HG03025 (cell line): ENCODE results near the gene TOMM22.
A peak's percentile ranks its signal among the peaks of the same experiment; 100 is the strongest.

ENCODE experiments used
- ATAC-seq: cut with Tn5 transposase; IDR thresholded peaks from one replicate; pipeline ENCODE4 v1.9.1; 2021; ENCODE audit warnings: mild to moderate bottlenecking, moderate library complexity; ENCODE audit not compliant: unreplicated experiment, low FRiP score

TOMM22 gene

GRCh38 chr22:38694940-38695339, 13.2 kb downstream of the TOMM22 start:
- no peak for ATAC-seq

GRCh38 chr22:38696606-38697424, 15.1 kb downstream of the TOMM22 start:
- ATAC-seq = no peak

- no peak for ATAC-seq
These were observed 15.8 kb downstream of the TOMM22 start for GRCh38 chr22:38697425-38698089.

GRCh38 chr22:38698407-38699094, 16.8 kb downstream of the TOMM22 start:
- ATAC-seq = no peak

GRCh38 chr22:38699143-38699542, 17.4 kb downstream of the TOMM22 start:
- ATAC-seq = no peak

GRCh38 chr22:38699784-38700183, 18.0 kb downstream of the TOMM22 start:
- no peak for ATAC-seq

GRCh38 chr22:38700270-38700788, 18.6 kb downstream of the TOMM22 start:
- ATAC-seq = no peak

- peak; percentile 37 for ATAC-seq
These were observed 19.3 kb downstream of the TOMM22 start, which contains the start of gene JOSD1 for GRCh38 chr22:38700789-38701628. Gene JOSD1, minus strand, starts transcription at chr22:38700943. Its CDS starts 956 bp downstream, at chr22:38699987.

- no peak for ATAC-seq
These were observed 23.0 kb downstream of the TOMM22 start for GRCh38 chr22:38704654-38705234.

- ATAC-seq = peak; percentile 71
These were observed 23.7 kb downstream of the TOMM22 start, which contains the start of gene GTPBP1 for GRCh38 chr22:38705235-38706100. Gene GTPBP1, plus strand, starts transcription at chr22:38705944. Its CDS starts 12 bp downstream, at chr22:38705956.

GRCh38 chr22:38706101-38706900, 24.5 kb downstream of the TOMM22 start:
- peak; percentile 5 for ATAC-seq

- no peak for ATAC-seq
These were observed 25.1 kb downstream of the TOMM22 start for GRCh38 chr22:38706901-38707195.

GRCh38 chr22:38707346-38707745, 25.6 kb downstream of the TOMM22 start:
- no peak for ATAC-seq

- no peak for ATAC-seq
These were observed 26.2 kb downstream of the TOMM22 start for GRCh38 chr22:38707984-38708383.

GRCh38 chr22:38709306-38709705, 27.5 kb downstream of the TOMM22 start:
- no peak for ATAC-seq

- ATAC-seq = no peak
These were observed 28.6 kb downstream of the TOMM22 start for GRCh38 chr22:38710351-38710750.

GRCh38 chr22:38710866-38711265, 29.1 kb downstream of the TOMM22 start:
- no peak for ATAC-seq
